HEK293 (cell line): ENCODE results near the gene SERTAD1.
A peak's percentile ranks its signal among the peaks of the same experiment; 100 is the strongest.

Experiments used
- CTCF ChIA-PET: fragments of 350-600 bp; formaldehyde crosslinking; extraction: SDS; loops from one replicate; lab custom pipeline; 2021; ENCODE audit warnings: antibody characterized with exemption; lab: Yijun Ruan, JAX
- POLR2A ChIA-PET: fragments of 300-600 bp; formaldehyde crosslinking; extraction: SDS; loops from one replicate; lab custom pipeline; 2020; ENCODE audit warnings: antibody characterized with exemption, inconsistent platforms; lab: Yijun Ruan, JAX
- H3K27ac ChIP-seq: fragments of 200-500 bp; sonication (Bioruptor generic); 2 replicates; pipeline ENCODE4 v1.5.1; 2014; ENCODE audit warnings: low read depth, low read length, control low read depth, inconsistent platforms; ENCODE audit errors: extremely low read depth
- H3K36me3 ChIP-seq, 2 experiments: fragments of 200-500 bp in 1 of 2; sonication (Bioruptor generic) in 1 of 2; 1 replicate in 1 of 2; 2 replicates in 1 of 2; pipeline ENCODE4 v1.5.1; 2014 to 2017; ENCODE audit warnings: inconsistent platforms in 2 of 2, low read length in 2 of 2; ENCODE audit not compliant: control insufficient read depth in 2 of 2, insufficient read depth in 1 of 2
- H3K4me1 ChIP-seq: fragments of 200-500 bp; sonication (Bioruptor generic); 2 replicates; pipeline ENCODE4 v1.5.1; 2014; ENCODE audit warnings: mild to moderate bottlenecking, low read length, inconsistent platforms; ENCODE audit not compliant: control insufficient read depth, insufficient read depth
- H3K4me3 ChIP-seq: 2 replicates; pipeline ENCODE4 v1.5.1; 2011; ENCODE audit warnings: low read depth, mild to moderate bottlenecking, control low read depth, low read length, moderate library complexity
- H3K9me3 ChIP-seq: fragments of 200-500 bp; sonication (Bioruptor generic); 2 replicates; pipeline ENCODE4 v1.5.1; 2014; ENCODE audit warnings: low read depth, low read length, inconsistent platforms; ENCODE audit not compliant: control insufficient read depth, insufficient read depth
- ATF2 ChIP-seq: fragments of 450-650 bp; formaldehyde crosslinking; IDR thresholded peaks from 2 replicates; pipeline ENCODE4 v1.5.1; 2016; ENCODE audit warnings: missing biosample characterization, missing genetic modification characterization, low read depth
- BCL11A ChIP-seq: fragments of 450-650 bp; formaldehyde crosslinking; IDR thresholded peaks from 2 replicates; pipeline ENCODE4 v1.5.1; 2016; ENCODE audit warnings: low read depth, missing biosample characterization, missing genetic modification characterization
- CTCF ChIP-seq: fragments of 450-650 bp; formaldehyde crosslinking; IDR thresholded peaks from 2 replicates; pipeline ENCODE4 v1.5.1; 2016; ENCODE audit warnings: missing biosample characterization, missing genetic modification characterization
- GFI1B ChIP-seq: fragments of 450-650 bp; formaldehyde crosslinking; IDR thresholded peaks from 2 replicates; pipeline ENCODE4 v1.5.1; 2016; ENCODE audit warnings: missing biosample characterization, missing genetic modification characterization
- GLIS1 ChIP-seq: fragments of 450-650 bp; formaldehyde crosslinking; IDR thresholded peaks from 2 replicates; pipeline ENCODE4 v1.5.1; 2016; ENCODE audit warnings: missing biosample characterization, missing genetic modification characterization
- HOXA7 ChIP-seq: sonication (generic); formaldehyde crosslinking; IDR thresholded peaks from 2 replicates; pipeline ENCODE4 v1.8.1; 2022; ENCODE audit warnings: missing genetic modification reagents, borderline replicate concordance
- KLF17 ChIP-seq: fragments of 450-650 bp; formaldehyde crosslinking; IDR thresholded peaks from 2 replicates; pipeline ENCODE4 v1.5.1; 2016; ENCODE audit warnings: missing biosample characterization, missing genetic modification characterization
- MEIS1 ChIP-seq: sonication (generic); formaldehyde crosslinking; IDR thresholded peaks from 2 replicates; pipeline ENCODE4 v1.8.1; 2022; ENCODE audit warnings: missing genetic modification reagents, mild to moderate bottlenecking, borderline replicate concordance
- PRDM1 ChIP-seq: fragments of 450-650 bp; formaldehyde crosslinking; IDR thresholded peaks from 2 replicates; pipeline ENCODE4; 2016; ENCODE audit warnings: missing biosample characterization, missing genetic modification characterization
- SP3 ChIP-seq: fragments of 450-650 bp; formaldehyde crosslinking; IDR thresholded peaks from 2 replicates; pipeline ENCODE4 v1.5.1; 2016; ENCODE audit warnings: missing biosample characterization, missing genetic modification characterization
- TSHZ1 ChIP-seq: fragments of 450-650 bp; formaldehyde crosslinking; IDR thresholded peaks from 2 replicates; pipeline ENCODE4 v1.5.1; 2016; ENCODE audit warnings: missing biosample characterization, missing genetic modification characterization, borderline replicate concordance
- ZNF366 ChIP-seq: fragments of 450-650 bp; formaldehyde crosslinking; conservative IDR thresholded peaks from 2 replicates; pipeline ENCODE4 v1.5.1; 2016; ENCODE audit warnings: missing biosample characterization, missing genetic modification characterization
- ZNF394 ChIP-seq: fragments of 450-650 bp; formaldehyde crosslinking; IDR thresholded peaks from 2 replicates; pipeline ENCODE4 v1.5.1; 2016; ENCODE audit warnings: missing biosample characterization, missing genetic modification characterization, mild to moderate bottlenecking, moderate library complexity, borderline replicate concordance
- ZNF514 ChIP-seq: fragments of 450-650 bp; formaldehyde crosslinking; IDR thresholded peaks from 2 replicates; pipeline ENCODE4 v1.5.1; 2016; ENCODE audit warnings: missing biosample characterization, missing genetic modification characterization
- ZNF596 ChIP-seq: fragments of 450-650 bp; IDR thresholded peaks from 2 replicates; pipeline ENCODE4 v1.5.0; 2018; ENCODE audit warnings: missing biosample characterization, mild to moderate bottlenecking, missing genetic modification characterization, moderate library complexity
- ZNF610 ChIP-seq: fragments of 450-650 bp; formaldehyde crosslinking; IDR thresholded peaks from 2 replicates; pipeline ENCODE4 v1.5.1; 2016; ENCODE audit warnings: missing biosample characterization, missing genetic modification characterization, borderline replicate concordance
- ZNF629 ChIP-seq: fragments of 450-650 bp; formaldehyde crosslinking; IDR thresholded peaks from 2 replicates; pipeline ENCODE4 v1.5.1; 2017; ENCODE audit warnings: missing biosample characterization, missing genetic modification characterization
- ZNF747 ChIP-seq: fragments of 450-650 bp; formaldehyde crosslinking; IDR thresholded peaks from 2 replicates; pipeline ENCODE4 v1.5.1; 2016; ENCODE audit warnings: missing biosample characterization, missing genetic modification characterization
- ZNF768 ChIP-seq: fragments of 450-650 bp; formaldehyde crosslinking; IDR thresholded peaks from 2 replicates; pipeline ENCODE4 v1.5.1; 2018; ENCODE audit warnings: missing biosample characterization, mild to moderate bottlenecking, missing genetic modification characterization
- ZNF792 ChIP-seq: fragments of 450-650 bp; formaldehyde crosslinking; IDR thresholded peaks from 2 replicates; pipeline ENCODE4 v1.5.1; 2016; ENCODE audit warnings: missing biosample characterization, missing genetic modification characterization
- ZSCAN5A ChIP-seq: fragments of 450-650 bp; formaldehyde crosslinking; IDR thresholded peaks from 2 replicates; pipeline ENCODE4 v1.5.1; 2016; ENCODE audit warnings: missing biosample characterization, missing genetic modification characterization
- ZXDB ChIP-seq: fragments of 450-650 bp; formaldehyde crosslinking; IDR thresholded peaks from 2 replicates; pipeline ENCODE4 v1.5.1; 2016; ENCODE audit warnings: missing biosample characterization, missing genetic modification characterization

The SERTAD1 gene

GRCh38 chr19:40419066-40419612 lies 6.7 kb downstream of the SERTAD1 start (continued):
- no peak for TF ChIP-seq ATF2 (tag by site-specific recombination)
- TF ChIP-seq ZNF792 = 0 out of 2 replicates have a peak, but pooled peaks have one; percentile 17
- peak; percentile 50; the same call in 1 of the 2 replicates for TF ChIP-seq BCL11A (tag by site-specific recombination)
- peak; percentile 61 for TF ChIP-seq CTCF
- 0 out of 2 replicates have a peak, but pooled peaks have one; percentile 91 for TF ChIP-seq ZNF747

- TF ChIP-seq ZNF514 (tag by site-specific recombination) (0 out of 2 replicates have a peak, but pooled peaks have one; percentile 17), GFI1B (tag by site-specific recombination) (no peak), ZNF768 (tag by site-specific recombination) (peak; percentile 95; the same call in 1 of the 2 replicates), ZNF366 (tag by site-specific recombination) (peak; percentile 100), PRDM1 (tag by site-specific recombination) (peak; percentile 84), TSHZ1 (tag by site-specific recombination) (no peak)
- H3K4me3 ChIP-seq = no peak overlapping the region
- H3K36me3 ChIP-seq = peaks cover 9 to 12% of the 10 kb centered on the region in 2 experiments
- POLR2A ChIA-PET = interaction anchor here (0.8 kb wide), 1 partner anchor 113 kb away, joined by 4 read pairs; no protein-coding TSS in a partner anchor
- H3K4me1 ChIP-seq = peaks cover 14% of the 10 kb centered on the region
- CTCF ChIA-PET = interaction anchor here (0.7 to 3.4 kb wide), 7 partner anchors 8 to 216 kb away, joined by 3 to 40 read pairs (median 4); partner anchors contain the start of genes BLVRB, SERTAD1 and SERTAD3
- H3K9me3 ChIP-seq = no peaks in the 10 kb centered on the region
- no peak overlapping the region for H3K27ac ChIP-seq
Measured at GRCh38 chr19:40418040-40418439, 7.8 kb downstream of the SERTAD1 start.

GRCh38 chr19:40417643-40417981 lies 8.2 kb downstream of the SERTAD1 start:
- CTCF ChIA-PET = interaction anchor here (0.7 to 1.8 kb wide), 6 partner anchors 8 to 113 kb away, joined by 3 to 5 read pairs (median 4); partner anchors contain the start of genes BLVRB, SERTAD1 and SERTAD3
- peaks cover 14% of the 10 kb centered on the region for H3K4me1 ChIP-seq
- H3K9me3 ChIP-seq = no peaks in the 10 kb centered on the region
- peak overlapping the region; percentile 30; the same call in 1 of the 2 replicates for H3K27ac ChIP-seq
- no peak overlapping the region for H3K4me3 ChIP-seq
- POLR2A ChIA-PET = interaction anchor here (0.6 to 1.2 kb wide), 4 partner anchors 26 to 389 kb away, joined by 3 to 4 read pairs (median 4); no protein-coding TSS in a partner anchor
- peaks cover 5 to 10% of the 10 kb centered on the region in 2 experiments for H3K36me3 ChIP-seq
- TF ChIP-seq ZXDB (no peak), MEIS1 (CRISPR knock-in tag) (no peak), HOXA7 (CRISPR knock-in tag) (no peak), ZNF596 (tag by site-specific recombination) (no peak), SP3 (no peak), ZNF394 (tag by site-specific recombination) (peak; percentile 93), ZNF610 (tag by site-specific recombination) (no peak), ZSCAN5A (tag by site-specific recombination) (no peak), KLF17 (tag by site-specific recombination) (no peak), GLIS1 (tag by site-specific recombination) (peak; percentile 54), ZNF629 (tag by site-specific recombination) (no peak)
